PC-9 (cell line): Measurements from ENCODE around the gene ATOX1. TPM values are rescaled to one million over a fixed set of nuclear protein-coding genes. Genes with fewer than 3 reads are reported as not detected.

Experiments used
- BruUV-seq: library from RNA; stranded (reverse); fragments of 400-500 nt; replicated peaks from 2 replicates; lab custom pipeline; 2021; lab: Mats Ljungman, UMichigan
- CTCF ChIA-PET: fragments of 300-600 bp; sonication (Branson Sonifier 250); formaldehyde crosslinking; loops from one replicate; lab custom pipeline; 2022; ENCODE audit warnings: antibody characterized with exemption; lab: Charles Lee
- POLR2A ChIA-PET: fragments of 300-600 bp; sonication (Branson Sonifier 250); formaldehyde crosslinking; loops from one replicate; lab custom pipeline; 2022; ENCODE audit warnings: antibody characterized with exemption; ENCODE audit not compliant: unreplicated experiment; lab: Charles Lee
- DNase-seq, 2 experiments: peaks; one replicate each; pipeline versions ENCODE4 v3.0.0 to v3.0.0-alpha.2; 2015 to 2022; ENCODE audit warnings: mixed read lengths in 1 of 2
- H2AFZ ChIP-seq: fragments of 200-600 bp; sonication (generic); 2 replicates; pipeline ENCODE4 v1.8.1; 2017; ENCODE audit warnings: antibody characterized with exemption
- H3F3A ChIP-seq: fragments of 200-600 bp; sonication (generic); 2 replicates; pipeline ENCODE4 v1.8.1; 2017; ENCODE audit warnings: antibody characterized with exemption, mild to moderate bottlenecking, low read depth; ENCODE audit not compliant: insufficient read depth
- H3K27ac ChIP-seq: fragments of 200-600 bp; sonication (generic); 2 replicates; pipeline ENCODE4 v1.6.1; 2016; ENCODE audit warnings: mixed run types
- H3K27me3 ChIP-seq: fragments of 200-600 bp; sonication (generic); 2 replicates; pipeline ENCODE4 v1.6.1; 2016; ENCODE audit warnings: low read depth, mixed run types; ENCODE audit not compliant: insufficient read depth
- H3K36me3 ChIP-seq: fragments of 200-600 bp; sonication (generic); 2 replicates; pipeline ENCODE4 v1.6.1; 2016; ENCODE audit warnings: low read depth, mixed run types
- H3K4me1 ChIP-seq: fragments of 200-600 bp; sonication (generic); replicated peaks from 2 replicates; pipeline ENCODE4 v1.6.1; 2016; ENCODE audit warnings: mixed run types; ENCODE audit not compliant: insufficient read depth
- H3K4me2 ChIP-seq: fragments of 200-600 bp; sonication (generic); 2 replicates; pipeline ENCODE4 v1.6.1; 2017; ENCODE audit warnings: mixed run types
- H3K4me3 ChIP-seq: fragments of 200-600 bp; sonication (generic); 2 replicates; pipeline ENCODE4 v1.6.1; 2016; ENCODE audit warnings: mixed run types
- H3K79me2 ChIP-seq: fragments of 200-600 bp; sonication (generic); 2 replicates; pipeline ENCODE4 v1.6.1; 2017; ENCODE audit warnings: low read depth, mixed run types
- H3K9me2 ChIP-seq: fragments of 200-600 bp; sonication (generic); 2 replicates; pipeline ENCODE4 v1.8.1; 2017; ENCODE audit warnings: mild to moderate bottlenecking; ENCODE audit not compliant: insufficient read depth
- H3K9me3 ChIP-seq: fragments of 200-600 bp; sonication (generic); 2 replicates; pipeline ENCODE4 v1.8.1; 2016; ENCODE audit warnings: low read depth; ENCODE audit not compliant: insufficient read depth
- H4K20me1 ChIP-seq: fragments of 200-600 bp; sonication (generic); 2 replicates; pipeline ENCODE4 v1.8.1; 2017; ENCODE audit not compliant: insufficient read depth
- CTCF ChIP-seq: fragments of 200-600 bp; sonication (generic); conservative IDR thresholded peaks from 2 replicates; pipeline ENCODE4 v1.6.1; 2017; ENCODE audit warnings: mixed run types, antibody characterized with exemption, mild to moderate bottlenecking, moderate library complexity
- EZH2 ChIP-seq: fragments of 200-600 bp; sonication (generic); IDR thresholded peaks from 2 replicates; pipeline ENCODE4 v1.8.0; 2017; ENCODE audit warnings: antibody characterized with exemption, low read depth
- intact Hi-C: fragments of 100-400 bp; cut with micrococcal nuclease; formaldehyde crosslinking; loops from one replicate; pipeline ENCODE4 v1.10.0; 2022; ENCODE audit not compliant: unreplicated experiment
- total RNA-seq: library from RNA; stranded (reverse); gene quantifications from 2 replicates; pipeline ENCODE4 v1.2.3, GENCODE V29; 2021

ATOX1 gene
- total RNA-seq, 1 experiment from 2014 or later = 201 TPM

GRCh38 chr5:151751091-151751490 lies 7.3 kb downstream of the ATOX1 start:
- DNase-seq = no peak
- ChIA-PET CTCF (interaction anchor here (0.7 kb wide), 1 partner anchor 99 kb away, joined by 5 read pairs; no protein-coding TSS in a partner anchor), POLR2A (interaction anchor here (0.7 kb wide), 1 partner anchor 242 kb away, joined by 9 read pairs; no protein-coding TSS in a partner anchor)

DNA sequence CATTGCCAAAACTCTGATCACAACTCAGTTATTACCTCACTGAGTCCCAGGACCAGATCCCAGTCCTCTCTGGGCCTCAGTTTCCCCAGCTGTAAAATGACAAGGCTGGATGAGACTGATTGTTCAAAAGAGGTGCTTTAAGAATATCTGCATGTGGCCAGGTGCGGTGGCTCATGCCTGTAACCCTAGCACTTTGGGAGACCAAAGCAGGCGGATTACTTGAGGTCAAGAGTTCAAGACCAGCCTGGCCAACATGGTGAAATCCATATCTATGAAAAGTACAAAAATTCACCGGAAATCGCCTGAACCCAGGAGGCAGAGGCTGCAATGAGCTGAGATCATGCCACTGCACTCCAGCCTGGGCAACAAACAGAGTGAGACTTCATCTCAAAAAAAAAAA lies 8.3 kb downstream of the ATOX1 start:
- TF ChIP-seq EZH2 = no peak
- TF ChIP-seq CTCF = no peak
- Histone ChIP-seq H3K79me2 (peaks cover 45% of the 10 kb centered on the region), H3K27me3 (no peaks in the 10 kb centered on the region), H3K36me3 (0 out of 2 replicates have a peak, but pooled peaks cover 14% of the 10 kb centered on the region), H4K20me1 (peaks cover 6% of the 10 kb centered on the region), H3K4me1 (peaks cover 17% of the 10 kb centered on the region), H3F3A (peaks cover 8% of the 10 kb centered on the region; the same call in 1 of the 2 replicates), H2AFZ (no peak overlapping the region), H3K27ac (no peak overlapping the region), H3K4me2 (no peak overlapping the region), H3K9me2 (no peaks in the 10 kb centered on the region), H3K4me3 (no peak overlapping the region), H3K9me3 (no peaks in the 10 kb centered on the region)
- DNase-seq = no peak
- ChIA-PET CTCF (interaction anchor here (0.6 kb wide), 1 partner anchor 36 kb away, joined by 4 read pairs; no protein-coding TSS in a partner anchor), POLR2A (no interaction called here)
- intact Hi-C loops = no loop called here
- BruUV-seq = no TSS peak

More at GRCh38 chr5:151751091-151751490, 7.3 kb downstream of the ATOX1 start:
- intact Hi-C loops = no loop called here
- 0 out of 2 replicates have a peak, but pooled peaks cover 14% of the 10 kb centered on the region for H3K36me3 ChIP-seq
- no peak overlapping the region for H2AFZ ChIP-seq
- peaks cover 6% of the 10 kb centered on the region for H4K20me1 ChIP-seq
- H3K27ac ChIP-seq = no peak overlapping the region
- H3K9me3 ChIP-seq = no peaks in the 10 kb centered on the region
- BruUV-seq = no TSS peak
- H3K79me2 ChIP-seq = peaks cover 55% of the 10 kb centered on the region
- peaks cover under 1% of the 10 kb centered on the region; the same call in 1 of the 2 replicates for H3F3A ChIP-seq
- peaks cover 9% of the 10 kb centered on the region for H3K4me1 ChIP-seq
- no peaks in the 10 kb centered on the region for H3K27me3 ChIP-seq
- TF ChIP-seq CTCF = no peak
- no peak for TF ChIP-seq EZH2
- no peaks in the 10 kb centered on the region for H3K9me2 ChIP-seq
- no peak overlapping the region for H3K4me2 ChIP-seq
- H3K4me3 ChIP-seq = no peak overlapping the region

- no peak for TF ChIP-seq CTCF
- no peak for TF ChIP-seq EZH2
- H2AFZ ChIP-seq = no peak overlapping the region
- CTCF ChIA-PET = no interaction called here
- H3K36me3 ChIP-seq = peaks cover 23% of the 10 kb centered on the region; the same call in 1 of the 2 replicates
- no TSS peak for BruUV-seq
- no peaks in the 10 kb centered on the region for H3K27me3 ChIP-seq
- H3K9me3 ChIP-seq = no peaks in the 10 kb centered on the region
- no peak overlapping the region for H3K4me3 ChIP-seq
- peaks cover 7% of the 10 kb centered on the region; the same call in 1 of the 2 replicates for H3K79me2 ChIP-seq
- intact Hi-C loops = loop anchor here (1.0 to 10.0 kb wide), 4 partner anchors 12 to 720 kb away; partner anchors contain the start of genes G3BP1 and GPX3
- H3K4me2 ChIP-seq = peak overlapping the region; percentile 27; the same call in 1 of the 2 replicates
- H3F3A ChIP-seq = peaks cover 44% of the 10 kb centered on the region
- H4K20me1 ChIP-seq = no peaks in the 10 kb centered on the region
- peak; percentile 82 to 87 for DNase-seq
- peak overlapping the region; percentile 77 for H3K27ac ChIP-seq
- peaks cover 45% of the 10 kb centered on the region for H3K4me1 ChIP-seq
- no peaks in the 10 kb centered on the region for H3K9me2 ChIP-seq
- POLR2A ChIA-PET = interaction anchor here (0.5 to 0.6 kb wide), 3 partner anchors 12 to 492 kb away, joined by 3 to 8 read pairs (median 5); no protein-coding TSS in a partner anchor
Measured at GRCh38 chr5:151745071-151745705, 13.2 kb downstream of the ATOX1 start.
